ENCODE results near the gene ACTR1B.
"Not testable (repeated sequence)": the region's sequence is repeated elsewhere in the genome, so short reads cannot be mapped to it uniquely, and the experiment has no call there.

ACTR1B gene

GRCh38 chr2:97660044-97660774 is 3.6 kb downstream of the ACTR1B start:
- in situ Hi-C loops (cut with MboI; ENCODE audit: low sequenced_read_pairs): loop anchor here (25.0 kb wide), 1 partner anchor 1598 kb away; no protein-coding TSS in a partner anchor

GRCh38 chr2:97659256-97660043 is 4.4 kb downstream of the ACTR1B start:
- in situ Hi-C loops (cut with MboI; ENCODE audit: low sequenced_read_pairs): loop anchor here (25.0 kb wide), 1 partner anchor 1597 kb away; no protein-coding TSS in a partner anchor

- in situ Hi-C loops (cut with MboI; ENCODE audit: low sequenced_read_pairs): loop anchor here (25.0 kb wide), 1 partner anchor 1596 kb away; no protein-coding TSS in a partner anchor
Observed at GRCh38 chr2:97658691-97659157, 5.1 kb downstream of the ACTR1B start.

GRCh38 chr2:97657986-97658690 is 5.7 kb downstream of the ACTR1B start:
- in situ Hi-C loops (cut with MboI; ENCODE audit: low sequenced_read_pairs): loop anchor here (25.0 kb wide), 1 partner anchor 1596 kb away; no protein-coding TSS in a partner anchor

- in situ Hi-C loops (cut with MboI; ENCODE audit: low sequenced_read_pairs): loop anchor here (25.0 kb wide), 1 partner anchor 1595 kb away; no protein-coding TSS in a partner anchor
Observed at GRCh38 chr2:97656905-97657587, 6.8 kb downstream of the ACTR1B start.

GRCh38 chr2:97656129-97656755 is 7.6 kb downstream of the ACTR1B start:
- in situ Hi-C loops (cut with MboI; ENCODE audit: low sequenced_read_pairs): loop anchor here (25.0 kb wide), 1 partner anchor 1594 kb away; no protein-coding TSS in a partner anchor

GRCh38 chr2:97654791-97655190 is 9.1 kb downstream of the ACTR1B start:
- in situ Hi-C loops (cut with MboI; ENCODE audit: low sequenced_read_pairs): loop anchor here (25.0 kb wide), 1 partner anchor 1592 kb away; no protein-coding TSS in a partner anchor

- in situ Hi-C loops (cut with MboI; ENCODE audit: low sequenced_read_pairs): loop anchor here (25.0 kb wide), 1 partner anchor 1592 kb away; no protein-coding TSS in a partner anchor
Observed at GRCh38 chr2:97654309-97654708, 9.5 kb downstream of the ACTR1B start.

- in situ Hi-C loops (cut with MboI; ENCODE audit: low sequenced_read_pairs): loop anchor here (25.0 kb wide), 1 partner anchor 1592 kb away; no protein-coding TSS in a partner anchor
Observed at GRCh38 chr2:97653874-97654273, 10.0 kb downstream of the ACTR1B start.

GRCh38 chr2:97653473-97653872 is 10.4 kb downstream of the ACTR1B start:
- in situ Hi-C loops (cut with MboI; ENCODE audit: low sequenced_read_pairs): loop anchor here (25.0 kb wide), 1 partner anchor 1591 kb away; no protein-coding TSS in a partner anchor

GRCh38 chr2:97651114-97651513 is 12.7 kb downstream of the ACTR1B start:
- in situ Hi-C loops (cut with MboI; ENCODE audit: low sequenced_read_pairs): loop anchor here (25.0 kb wide), 1 partner anchor 1589 kb away; no protein-coding TSS in a partner anchor

GRCh38 chr2:97646977-97647376 is 16.9 kb downstream of the ACTR1B start:
- in situ Hi-C loops (cut with MboI; ENCODE audit: low sequenced_read_pairs): no loop called here

- in situ Hi-C loops (cut with MboI; ENCODE audit: low sequenced_read_pairs): no loop called here
Observed at GRCh38 chr2:97645695-97646629, 17.9 kb downstream of the ACTR1B start, which contains the start of gene COX5B. Gene COX5B (plus strand): TSS chr2:97646062. CDS start chr2:97646087, 25 bp downstream.

- in situ Hi-C loops (cut with MboI; ENCODE audit: low sequenced_read_pairs): no loop called here
Observed at GRCh38 chr2:97645112-97645694, 18.6 kb downstream of the ACTR1B start.

GRCh38 chr2:97644023-97644717 is 19.7 kb downstream of the ACTR1B start:
- in situ Hi-C loops (cut with MboI; ENCODE audit: low sequenced_read_pairs): no loop called here

GRCh38 chr2:97626049-97626430 is 37.8 kb downstream of the ACTR1B start:
- in situ Hi-C loops (cut with MboI; ENCODE audit: low sequenced_read_pairs): not testable (repeated sequence)

GRCh38 chr2:97625354-97626048 is 38.3 kb downstream of the ACTR1B start:
- in situ Hi-C loops (cut with MboI; ENCODE audit: low sequenced_read_pairs): not testable (repeated sequence)

All from HL-60/S4 (cell line).